ENCODE results near the gene CSAD. TPM values are rescaled to one million over a fixed set of nuclear protein-coding genes. Genes with fewer than 3 reads are reported as not detected.

The CSAD gene
- total and polyA plus RNA-seq, 2 of the 13 experiments (the other 11 are each of a cell fraction or from before 2014, with no cell fraction given): 7.2 to 23.5 TPM

GRCh38 chr12:53226815-53227214 lies 46.1 kb upstream of the CSAD start:
- intact Hi-C loops (cut with micrococcal nuclease; ENCODE audit: unreplicated experiment): no loop called here
- no peaks in the 10 kb centered on the region for H4K20me1 ChIP-seq (ENCODE audit: insufficient read depth, low read length)
- DNase-seq (ENCODE audit: low spot score): no peak
- WGBS (ENCODE audit: low lambda C conversion rate): 29% methylated on average over 4 of the region's 4 CpGs
- H3K4me3 ChIP-seq (replicated peaks in 1 of 3; ENCODE audit: insufficient read depth in 1 of 3, low read depth in 2 of 3, low read length in 3 of 3): no peak overlapping the region
- no peak overlapping the region for H3K27ac ChIP-seq (ENCODE audit: extremely low read length, insufficient read depth, low read length)
- ATAC-seq: no peak
- ChIA-PET CTCF (ENCODE audit: low intra/inter-chr PET ratio, low total read pairs) (no interaction called here), POLR2A (no interaction called here)
- no peak overlapping the region for H3K9ac ChIP-seq (ENCODE audit: insufficient read depth, low read depth, low read length)
- TF ChIP-seq ZSCAN12 (CRISPR knock-in tag; IDR thresholded peaks at IDR 0.05) (no peak), REL (CRISPR knock-in tag; conservative IDR thresholded peaks at IDR 0.05) (no peak), HNF4A (CRISPR knock-in tag; IDR thresholded peaks at IDR 0.05) (no peak), ZNF296 (CRISPR knock-in tag; conservative IDR thresholded peaks at IDR 0.05) (no peak), HOXA9 (CRISPR knock-in tag; IDR thresholded peaks at IDR 0.05; ENCODE audit: borderline replicate concordance) (no peak), ZNF430 (CRISPR knock-in tag; IDR thresholded peaks at IDR 0.05) (no peak), KDM1A (CRISPR knock-in tag; IDR thresholded peaks at IDR 0.05) (no peak), HOXA3 (CRISPR knock-in tag; IDR thresholded peaks at IDR 0.05) (no peak), AFF4 (CRISPR knock-in tag; IDR thresholded peaks at IDR 0.05) (no peak), STAT6 (CRISPR knock-in tag; IDR thresholded peaks at IDR 0.05; ENCODE audit: borderline replicate concordance) (no peak)
- no TSS peak for BruUV-seq (replicated peaks)
- H3K9me3 ChIP-seq (ENCODE audit: low read length): no peaks in the 10 kb centered on the region
- H3K27me3 ChIP-seq (ENCODE audit: control insufficient read depth in 1 of 2, insufficient read depth in 2 of 2, low read length in 2 of 2): peaks cover 3 to 40% of the 10 kb centered on the region in 2 experiments
- no peaks in the 10 kb centered on the region for H3K79me2 ChIP-seq (ENCODE audit: insufficient read depth, low read length)
- H3K36me3 ChIP-seq (replicated peaks in 1 of 2; ENCODE audit: control insufficient read depth in 1 of 2, insufficient read depth in 2 of 2, low read length in 2 of 2): no peaks in the 10 kb centered on the region
- no peak for FAIRE-seq
- no peak overlapping the region for H2AFZ ChIP-seq (ENCODE audit: low read length)
- no peak overlapping the region for H3K4me2 ChIP-seq (ENCODE audit: low read depth, low read length)
- H3K4me1 ChIP-seq (ENCODE audit: insufficient read depth, low read length): peaks cover 48% of the 10 kb centered on the region
- in situ Hi-C loops (cut with HindIII; ENCODE audit: extremely low pct_ligation_motif_present, low pct_unique_long_range_greater_than_20kb): no loop called here

All from HepG2 (cell line).